ENCODE measurements around the gene SLCO1B1.
"Not testable (repeated sequence)": the region's sequence is repeated elsewhere in the genome, so short reads cannot be mapped to it uniquely, and the experiment has no call there.

SLCO1B1 gene

DNA sequence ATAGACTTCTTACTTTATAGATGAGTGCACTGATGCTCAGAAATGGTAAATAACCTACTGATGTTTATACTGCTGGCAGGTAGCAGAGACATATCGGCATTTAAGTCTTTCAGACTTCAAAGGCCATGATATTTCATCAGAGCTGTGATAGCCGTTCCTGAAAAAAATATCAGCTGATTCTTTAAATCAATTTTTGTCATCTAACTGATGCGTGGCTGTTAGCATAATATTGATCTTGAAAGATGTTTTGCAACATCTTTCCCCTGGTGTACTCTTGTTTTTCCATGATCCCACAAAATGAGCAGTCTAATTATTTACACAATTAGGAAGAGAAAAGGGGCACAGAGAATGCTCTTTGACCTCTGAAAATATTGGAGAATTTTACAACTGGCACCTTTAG, 1.6 kb upstream of the SLCO1B1 start:
- no peak overlapping the region for H3K27ac ChIP-seq (ENCODE audit: low read depth, low read length, poor library complexity, severe bottlenecking)

DNA sequence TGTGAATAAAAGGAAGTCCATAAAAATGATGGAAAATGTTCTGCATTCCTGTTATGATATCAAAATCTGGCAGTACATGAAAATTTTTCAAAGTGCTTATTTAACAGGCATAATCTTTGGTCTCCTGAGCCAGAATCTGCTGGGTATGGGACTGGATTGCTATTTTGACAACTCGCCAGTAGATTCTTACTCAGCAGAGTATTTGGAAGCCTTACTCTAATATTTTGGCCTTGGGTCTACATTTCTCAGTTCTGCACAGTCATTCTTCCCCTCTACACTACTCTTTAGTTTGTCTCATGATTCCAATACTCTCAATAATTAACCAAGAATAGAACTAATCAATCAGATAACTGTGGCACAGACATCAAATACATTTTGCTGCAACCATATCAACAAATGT, 1.1 kb upstream of the SLCO1B1 start:
- no peak overlapping the region for H3K9ac ChIP-seq (ENCODE audit: low read length)
- no peaks in the 10 kb centered on the region for H3K27me3 ChIP-seq (ENCODE audit: insufficient read depth, low read length)
- no peaks in the 10 kb centered on the region for H3K79me2 ChIP-seq (ENCODE audit: insufficient read depth, low read length)
- H3K36me3 ChIP-seq (ENCODE audit: insufficient read depth, low read length): no peaks in the 10 kb centered on the region
- H3K4me1 ChIP-seq (ENCODE audit: insufficient read depth, low read length, severe bottlenecking): no peaks in the 10 kb centered on the region
- no peaks in the 10 kb centered on the region for H3K9me3 ChIP-seq (ENCODE audit: low read length)
- TF ChIP-seq CTCF (IDR thresholded peaks at IDR 0.05; ENCODE audit: low read length) (no peak), EZH2 (IDR thresholded peaks at IDR 0.05; ENCODE audit: borderline replicate concordance, low read length) (no peak)
- no peaks in the 10 kb centered on the region for H3F3A ChIP-seq (ENCODE audit: insufficient read depth, low read length)
- H4K20me1 ChIP-seq (ENCODE audit: insufficient read depth, low read length): no peaks in the 10 kb centered on the region
- H3K4me2 ChIP-seq (ENCODE audit: low read length): no peak overlapping the region
- no peak overlapping the region for H2AFZ ChIP-seq (ENCODE audit: low read length)
- H3K4me3 ChIP-seq (ENCODE audit: low read depth, low read length, poor library complexity, severe bottlenecking): no peak overlapping the region
- H3K9me2 ChIP-seq (ENCODE audit: low read depth, low read length): no peaks in the 10 kb centered on the region
- no peak overlapping the region for H3K27ac ChIP-seq (ENCODE audit: low read depth, low read length, poor library complexity, severe bottlenecking)

More for the DNA sequence above, 1.6 kb upstream of the SLCO1B1 start:
- H3K9me3 ChIP-seq (ENCODE audit: low read length): no peaks in the 10 kb centered on the region
- H3K4me1 ChIP-seq (ENCODE audit: insufficient read depth, low read length, severe bottlenecking): no peaks in the 10 kb centered on the region
- TF ChIP-seq EZH2 (IDR thresholded peaks at IDR 0.05; ENCODE audit: borderline replicate concordance, low read length): no peak
- no peak for TF ChIP-seq CTCF (IDR thresholded peaks at IDR 0.05; ENCODE audit: low read length)
- H3K27me3 ChIP-seq (ENCODE audit: insufficient read depth, low read length): no peaks in the 10 kb centered on the region
- H3K36me3 ChIP-seq (ENCODE audit: insufficient read depth, low read length): no peaks in the 10 kb centered on the region
- no peaks in the 10 kb centered on the region for H3K9me2 ChIP-seq (ENCODE audit: low read depth, low read length)
- no peaks in the 10 kb centered on the region for H4K20me1 ChIP-seq (ENCODE audit: insufficient read depth, low read length)
- H3K9ac ChIP-seq (ENCODE audit: low read length): no peak overlapping the region
- H3F3A ChIP-seq (ENCODE audit: insufficient read depth, low read length): no peaks in the 10 kb centered on the region
- H2AFZ ChIP-seq (ENCODE audit: low read length): no peak overlapping the region
- H3K4me3 ChIP-seq (ENCODE audit: low read depth, low read length, poor library complexity, severe bottlenecking): no peak overlapping the region
- H3K4me2 ChIP-seq (ENCODE audit: low read length): no peak overlapping the region
- H3K79me2 ChIP-seq (ENCODE audit: insufficient read depth, low read length): no peaks in the 10 kb centered on the region

DNA sequence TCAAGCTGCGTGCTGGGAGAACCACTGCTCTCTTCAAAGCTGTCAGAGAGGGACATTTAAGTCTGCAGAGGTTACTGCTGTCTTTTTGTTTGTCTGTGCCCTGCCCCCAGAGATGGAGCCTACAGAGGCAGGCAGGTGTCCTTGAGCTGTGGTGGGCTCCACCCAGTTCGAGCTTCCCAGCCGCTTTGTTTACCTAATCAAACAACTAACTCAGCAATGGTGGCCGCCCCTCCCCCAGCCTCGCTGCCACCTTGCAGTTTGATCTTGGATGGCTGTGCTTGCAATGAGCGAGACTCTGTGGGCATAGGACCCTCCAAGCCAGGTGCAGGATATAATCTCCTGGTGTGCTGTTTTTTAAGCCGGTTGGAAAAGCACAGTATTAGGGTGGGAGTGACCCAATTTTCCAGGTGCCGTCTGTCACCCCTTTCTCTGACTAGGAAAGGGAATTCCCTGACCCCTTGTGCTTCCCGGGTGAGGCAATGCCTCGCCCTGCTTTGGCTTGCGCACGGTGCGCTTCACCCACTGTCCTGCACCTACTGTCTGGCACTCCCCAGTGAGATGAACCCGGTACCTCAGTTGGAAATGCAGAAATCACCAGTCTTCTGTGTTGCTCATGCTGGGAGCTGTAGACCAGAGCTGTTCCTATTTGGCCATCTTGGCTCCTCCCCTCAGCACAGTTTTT, 6.5 kb downstream of the SLCO1B1 start:
- H3K27ac ChIP-seq (ENCODE audit: low read depth, low read length, poor library complexity, severe bottlenecking); H3K36me3 ChIP-seq (ENCODE audit: insufficient read depth, low read length); H3K27me3 ChIP-seq (ENCODE audit: insufficient read depth, low read length); H3F3A ChIP-seq (ENCODE audit: insufficient read depth, low read length); H2AFZ ChIP-seq (ENCODE audit: low read length); H4K20me1 ChIP-seq (ENCODE audit: insufficient read depth, low read length); H3K4me2 ChIP-seq (ENCODE audit: low read length); H3K4me1 ChIP-seq (ENCODE audit: insufficient read depth, low read length, severe bottlenecking); H3K9me3 ChIP-seq (ENCODE audit: low read length); H3K9me2 ChIP-seq (ENCODE audit: low read depth, low read length); H3K4me3 ChIP-seq (ENCODE audit: low read depth, low read length, poor library complexity, severe bottlenecking); H3K79me2 ChIP-seq (ENCODE audit: insufficient read depth, low read length); H3K9ac ChIP-seq (ENCODE audit: low read length): not testable (repeated sequence)

DNA sequence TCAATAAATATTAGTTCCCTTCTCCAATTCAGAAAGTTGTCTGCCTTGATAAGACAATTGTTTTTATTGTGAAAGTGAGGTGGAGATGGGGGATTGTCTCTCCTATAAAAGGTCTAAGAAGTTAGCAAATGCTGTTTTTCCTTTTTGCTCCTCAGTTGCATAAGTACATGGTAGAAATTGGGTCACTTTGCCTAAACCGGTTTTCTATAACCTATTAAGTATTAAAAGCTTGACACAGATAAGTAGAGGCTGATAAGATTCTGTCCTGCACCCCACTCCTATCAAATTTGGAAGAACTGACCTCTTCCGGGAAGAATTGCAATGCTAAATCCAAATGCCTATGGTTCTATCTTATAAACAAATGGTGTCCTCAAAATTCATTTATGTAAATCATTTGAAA, 7.0 kb downstream of the SLCO1B1 start:
- Histone ChIP-seq H3K9me3 (ENCODE audit: low read length) (no peaks in the 10 kb centered on the region), H3K4me3 (ENCODE audit: low read depth, low read length, poor library complexity, severe bottlenecking) (no peak overlapping the region), H2AFZ (ENCODE audit: low read length) (no peak overlapping the region), H3K4me2 (ENCODE audit: low read length) (no peak overlapping the region), H3K27me3 (ENCODE audit: insufficient read depth, low read length) (no peaks in the 10 kb centered on the region), H3F3A (ENCODE audit: insufficient read depth, low read length) (no peaks in the 10 kb centered on the region), H3K79me2 (ENCODE audit: insufficient read depth, low read length) (no peaks in the 10 kb centered on the region), H3K4me1 (ENCODE audit: insufficient read depth, low read length, severe bottlenecking) (no peaks in the 10 kb centered on the region), H3K36me3 (ENCODE audit: insufficient read depth, low read length) (no peaks in the 10 kb centered on the region), H3K27ac (ENCODE audit: low read depth, low read length, poor library complexity, severe bottlenecking) (no peak overlapping the region), H3K9ac (ENCODE audit: low read length) (no peak overlapping the region), H3K9me2 (ENCODE audit: low read depth, low read length) (no peaks in the 10 kb centered on the region), H4K20me1 (ENCODE audit: insufficient read depth, low read length) (no peaks in the 10 kb centered on the region)
- TF ChIP-seq CTCF (IDR thresholded peaks at IDR 0.05; ENCODE audit: low read length): no peak
- no peak for TF ChIP-seq EZH2 (IDR thresholded peaks at IDR 0.05; ENCODE audit: borderline replicate concordance, low read length)
